Natural killer cell (primary cell): ENCODE data around the gene RPS13. TPM values are rescaled to one million over a fixed set of nuclear protein-coding genes. Genes with fewer than 3 reads are reported as not detected.
A peak's percentile ranks its signal among the peaks of the same experiment; 100 is the strongest.

ENCODE experiments used
- ATAC-seq, 3 donors: fragments of 150-1000 bp in 2 of 3; fragments of 200-7000 bp in 1 of 3; cut with Tn5 transposase; 1 replicate in 1 of 3; 2 replicates in 2 of 3; pipeline ENCODE4 v1.10.0; 2021; ENCODE audit warnings: mild to moderate bottlenecking in 2 of 3, moderate library complexity in 2 of 3
- DNase-seq, 2 donors: peaks; one replicate each; pipeline versions ENCODE4 v3.0.0 to v3.0.0-alpha.2; 2013 to 2021; ENCODE audit warnings: mixed read lengths in 1 of 2
- H3K27ac ChIP-seq: one replicate; pipeline ENCODE4 v1.5.1; 2013; ENCODE audit warnings: mild to moderate bottlenecking, low read length
- H3K27me3 ChIP-seq: one replicate; pipeline ENCODE4 v1.6.1; 2013; ENCODE audit warnings: low read length; ENCODE audit not compliant: control insufficient read depth, insufficient read depth
- H3K36me3 ChIP-seq: one replicate; pipeline ENCODE4 v1.6.1; 2013; ENCODE audit warnings: low read length; ENCODE audit not compliant: control insufficient read depth, insufficient read depth
- H3K4me1 ChIP-seq: one replicate; pipeline ENCODE4 v1.6.1; 2013; ENCODE audit warnings: low read length; ENCODE audit not compliant: control insufficient read depth, insufficient read depth
- H3K4me3 ChIP-seq: one replicate; pipeline ENCODE4 v1.5.1; 2013; ENCODE audit warnings: low read length
- H3K9me3 ChIP-seq: one replicate; pipeline ENCODE4 v1.6.1; 2013; ENCODE audit warnings: low read length; ENCODE audit not compliant: control insufficient read depth, insufficient read depth
- H3K27ac Mint-ChIP-seq, 2 donors: one replicate each; pipeline ENCODE4 v1.8.0; 2022; ENCODE audit warnings: mild to moderate bottlenecking in 2 of 2, mixed read lengths in 2 of 2, moderate library complexity in 1 of 2
- H3K27me3 Mint-ChIP-seq, 2 donors: one replicate each; pipeline ENCODE4 v1.8.0; 2022; ENCODE audit warnings: low read depth in 2 of 2, mixed read lengths in 2 of 2
- H3K36me3 Mint-ChIP-seq: one replicate; pipeline ENCODE4 v1.8.0; 2022; ENCODE audit warnings: mixed read lengths
- H3K4me1 Mint-ChIP-seq, 2 donors: one replicate each; pipeline ENCODE4 v1.8.0; 2022; ENCODE audit warnings: mixed read lengths in 2 of 2
- H3K4me3 Mint-ChIP-seq: one replicate; pipeline ENCODE4 v1.8.0; 2022; ENCODE audit warnings: mild to moderate bottlenecking, moderate library complexity, mixed read lengths
- H3K9me3 Mint-ChIP-seq, 2 donors: one replicate each; pipeline ENCODE4 v1.8.0; 2022; ENCODE audit warnings: mixed read lengths in 2 of 2
- CTCF ChIP-seq: fragments of 200-600 bp; IDR thresholded peaks from one replicate; pipeline ENCODE4 v1.8.0; 2022; ENCODE audit warnings: antibody characterized with exemption
- WGBS: methylation state at CpG from one replicate; pipeline ENCODE4 v1.1.7; 2013; ENCODE audit warnings: missing lambda C conversion rate; ENCODE audit not compliant: insufficient coverage; 5-methylcytosine and 5-hydroxymethylcytosine counted together
- intact Hi-C: fragments of 100-400 bp; cut with micrococcal nuclease; formaldehyde crosslinking; loops from one replicate; pipeline ENCODE4 v1.14.2; 2022
- total RNA-seq, 4 donors: library from RNA; stranded (reverse); fragments of 120-200 nt in 1 of 4; gene quantifications; one replicate each; pipeline versions ENCODE4 v1.2.3 to v1.2.4, GENCODE V29; 2013 to 2022

Gene RPS13
- total RNA-seq = 100 to 1,000 TPM; 579 to 685 (median 654) TPM
- total RNA-seq (2013) = 1,117 TPM

- H3K9me3 ChIP-seq = no peaks in the 10 kb centered on the region
- intact Hi-C loops = loop anchor here (1.0 to 10.0 kb wide), 4 partner anchors 130 to 1245 kb away; partner anchors contain the start of genes C11orf58, GTF2H1, HPS5 and NUCB2
- peaks cover 21% of the 10 kb centered on the region for H3K4me1 ChIP-seq
- peak within 1 kb of the TSS; percentile 92 for H3K27ac ChIP-seq
- ATAC-seq (peak; percentile 95 to 99 (median 97)), DNase-seq (peak; percentile 91 to 99)
- WGBS = under 1% methylated on average over 55 of the region's 55 CpGs
- H3K27ac Mint-ChIP-seq = peak within 1 kb of the TSS; percentile 94 to 99
- peaks cover 42 to 44% of the 10 kb centered on the region in 2 donors for H3K4me1 Mint-ChIP-seq
- H3K27me3 Mint-ChIP-seq = no peaks in the 10 kb centered on the region
- H3K36me3 ChIP-seq = peaks cover 27% of the 10 kb centered on the region
- TF ChIP-seq CTCF = no peak
- H3K9me3 Mint-ChIP-seq = no peaks in the 10 kb centered on the region
- H3K4me3 Mint-ChIP-seq = peak within 1 kb of the TSS; percentile 95
- H3K4me3 ChIP-seq = peak within 1 kb of the TSS; percentile 96
- no peaks in the 10 kb centered on the region for H3K27me3 ChIP-seq
- peaks cover 18% of the 10 kb centered on the region for H3K36me3 Mint-ChIP-seq
These were observed at the start of gene RPS13 for GRCh38 chr11:17077520-17078401. RPS13 (minus strand) TSS chr11:17077667; CDS start chr11:17077641, 26 bp downstream.

GRCh38 chr11:17121981-17122380 is 44.5 kb upstream of the RPS13 start:
- H3K9me3 Mint-ChIP-seq = no peaks in the 10 kb centered on the region
- no peaks in the 10 kb centered on the region for H3K36me3 Mint-ChIP-seq
- no CpG with 5 or more reads among the region's 2 CpGs for WGBS
- H3K27ac Mint-ChIP-seq = no peak overlapping the region
- no peak overlapping the region for H3K4me3 ChIP-seq
- intact Hi-C loops = no loop called here
- no peak for TF ChIP-seq CTCF
- H3K4me1 Mint-ChIP-seq = peaks cover 0 to under 1% of the 10 kb centered on the region in 2 donors
- peaks cover 31% of the 10 kb centered on the region for H3K36me3 ChIP-seq
- no peaks in the 10 kb centered on the region for H3K27me3 Mint-ChIP-seq
- no peak overlapping the region for H3K4me3 Mint-ChIP-seq
- no peaks in the 10 kb centered on the region for H3K27me3 ChIP-seq
- H3K9me3 ChIP-seq = no peaks in the 10 kb centered on the region
- ATAC-seq (no peak), DNase-seq (no peak)
- H3K4me1 ChIP-seq = no peaks in the 10 kb centered on the region
- no peak overlapping the region for H3K27ac ChIP-seq

- DNase-seq (no peak), ATAC-seq (no peak)
- Mint-ChIP-seq H3K36me3 (no peaks in the 10 kb centered on the region), H3K27me3 (no peaks in the 10 kb centered on the region), H3K4me3 (no peak overlapping the region), H3K4me1 (peaks cover 11 to 17% of the 10 kb centered on the region in 2 donors), H3K9me3 (no peaks in the 10 kb centered on the region), H3K27ac (peak overlapping the region in 1 of 2 donors; percentile 2)
- H3K36me3 ChIP-seq = peaks cover 34% of the 10 kb centered on the region
- H3K27ac ChIP-seq = no peak overlapping the region
- H3K9me3 ChIP-seq = no peaks in the 10 kb centered on the region
- no peak overlapping the region for H3K4me3 ChIP-seq
- WGBS = 93% methylated on average over 4 of the region's 4 CpGs
- intact Hi-C loops = no loop called here
- H3K4me1 ChIP-seq = no peaks in the 10 kb centered on the region
- TF ChIP-seq CTCF = no peak
- no peaks in the 10 kb centered on the region for H3K27me3 ChIP-seq
These were observed 39.8 kb upstream of the RPS13 start for GRCh38 chr11:17117262-17117661.
